Fibroblast of lung (primary cell): ENCODE results near the gene REEP1.

Source experiments
- CTCF ChIP-seq, 2 donors: IDR thresholded peaks in 1 of 2; conservative IDR thresholded peaks in 1 of 2; 1 replicate in 1 of 2; 2 replicates in 1 of 2; pipeline ENCODE4 v1.5.1; 2011 to 2012; ENCODE audit warnings: low read length in 2 of 2, control low read depth in 1 of 2, inconsistent platforms in 1 of 2, low read depth in 1 of 2, mild to moderate bottlenecking in 1 of 2
- EZH2 ChIP-seq: IDR thresholded peaks from 2 replicates; pipeline ENCODE4 v1.5.1; 2012; ENCODE audit warnings: low read length, control low read depth, mild to moderate bottlenecking; ENCODE audit errors: missing control alignments

DNA sequence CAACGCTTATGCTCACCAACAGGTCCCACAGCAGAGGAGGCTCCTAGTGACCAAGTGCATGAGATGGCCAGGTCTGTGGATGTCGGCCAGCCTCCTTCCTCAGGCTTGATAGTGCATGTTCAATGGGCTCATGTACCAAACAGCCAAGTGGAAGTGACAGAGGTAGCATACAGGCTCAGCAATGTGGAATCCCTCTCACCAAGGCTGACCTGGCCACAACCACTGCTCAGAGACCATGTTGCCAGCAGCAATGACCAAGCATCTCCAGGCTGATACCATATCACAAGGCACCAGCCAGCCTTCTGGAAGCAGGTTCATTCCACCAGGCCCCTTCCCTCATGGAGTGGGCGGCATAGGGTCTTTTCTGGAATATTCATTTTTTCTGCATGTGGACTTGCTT lies 61.5 kb downstream of the REEP1 start:
- no peak for TF ChIP-seq CTCF (conservative IDR thresholded peaks at IDR 0.05 in 1 of 2, IDR thresholded peaks at IDR 0.05 in 1 of 2; ENCODE audit: low read depth in 1 of 2, low read length in 2 of 2)
- no peak for TF ChIP-seq EZH2
